IMR-90 (cell line): ENCODE data around the gene ATP6V1F. TPM values are rescaled to one million over a fixed set of nuclear protein-coding genes. Genes with fewer than 3 reads are reported as not detected.

Source experiments
- ATAC-seq: fragments of 200-7000 bp; cut with Tn5 transposase; 2 replicates; pipeline ENCODE4 v1.9.1; 2020; ENCODE audit warnings: low read depth, mild to moderate bottlenecking, moderate library complexity
- BruUV-seq: library from RNA; stranded (reverse); fragments of 400-500 nt; replicated peaks from 2 replicates; lab custom pipeline; 2021; lab: Mats Ljungman, UMichigan
- CTCF ChIA-PET: fragments of 300-600 bp; formaldehyde crosslinking; extraction: SDS; loops from one replicate; lab custom pipeline; 2021; ENCODE audit warnings: antibody characterized with exemption; lab: Yijun Ruan, JAX
- POLR2A ChIA-PET: fragments of 300-600 bp; sonication (Branson Sonifier 250); formaldehyde crosslinking; loops from one replicate; lab custom pipeline; 2022; ENCODE audit warnings: antibody characterized with exemption; ENCODE audit not compliant: unreplicated experiment; lab: Charles Lee
- DNase-seq: peaks from one replicate; pipeline ENCODE4 v3.0.0; 2013
- H2AFZ ChIP-seq: replicated peaks from 2 replicates; pipeline ENCODE3; 2013; ENCODE audit warnings: low read length, mild to moderate bottlenecking; ENCODE audit not compliant: poor library complexity
- H2AK5ac ChIP-seq: 2 replicates; pipeline ENCODE4 v1.6.1; 2013; ENCODE audit warnings: low read depth, low read length, inconsistent platforms
- H2AK9ac ChIP-seq: replicated peaks from 2 replicates; pipeline ENCODE3; 2013; ENCODE audit warnings: mild to moderate bottlenecking, low read depth, low read length, moderate library complexity; ENCODE audit not compliant: poor library complexity
- H2BK120ac ChIP-seq: 2 replicates; pipeline ENCODE4 v1.6.1; 2013; ENCODE audit warnings: low read depth, low read length, inconsistent platforms
- H2BK15ac ChIP-seq: 3 replicates; pipeline ENCODE4 v1.6.1; 2013; ENCODE audit warnings: low read depth, low read length, inconsistent platforms
- H2BK20ac ChIP-seq: 2 replicates; pipeline ENCODE4 v1.6.1; 2013; ENCODE audit warnings: low read depth, mild to moderate bottlenecking, inconsistent platforms, low read length, moderate library complexity
- H2BK5ac ChIP-seq: 2 replicates; pipeline ENCODE4 v1.6.1; 2013; ENCODE audit warnings: mild to moderate bottlenecking, low read depth, low read length, inconsistent platforms; ENCODE audit not compliant: poor library complexity, severe bottlenecking
- H3K14ac ChIP-seq: replicated peaks from 2 replicates; pipeline ENCODE4 v1.6.1; 2013; ENCODE audit warnings: low read depth, low read length, inconsistent platforms
- H3K18ac ChIP-seq: 2 replicates; pipeline ENCODE4 v1.6.1; 2013; ENCODE audit warnings: low read depth, low read length, control low read depth
- H3K23ac ChIP-seq: 2 replicates; pipeline ENCODE4 v1.6.1; 2013; ENCODE audit warnings: low read depth, low read length, inconsistent platforms
- H3K27ac ChIP-seq: 2 replicates; pipeline ENCODE4 v1.5.1; 2013; ENCODE audit warnings: mild to moderate bottlenecking, control low read depth, low read length; ENCODE audit not compliant: insufficient read depth
- H3K27me3 ChIP-seq: 2 replicates; pipeline ENCODE4 v1.6.1; 2013; ENCODE audit warnings: low read length; ENCODE audit not compliant: control insufficient read depth, insufficient read depth
- H3K36me3 ChIP-seq: 2 replicates; pipeline ENCODE4 v1.6.1; 2013; ENCODE audit warnings: low read length, mixed read lengths; ENCODE audit not compliant: control insufficient read depth, insufficient read depth
- H3K4ac ChIP-seq: 2 replicates; pipeline ENCODE4 v1.6.1; 2013; ENCODE audit warnings: low read depth, low read length, inconsistent platforms
- H3K4me1 ChIP-seq: 2 replicates; pipeline ENCODE4 v1.6.1; 2013; ENCODE audit warnings: low read length, mixed read lengths; ENCODE audit not compliant: control insufficient read depth, insufficient read depth
- H3K4me2 ChIP-seq: 2 replicates; pipeline ENCODE4 v1.6.1; 2013; ENCODE audit warnings: low read depth, mild to moderate bottlenecking, control low read depth, low read length, moderate library complexity
- H3K4me3 ChIP-seq: 2 replicates; pipeline ENCODE4 v1.5.1; 2013; ENCODE audit warnings: low read depth, mild to moderate bottlenecking, control low read depth, low read length, moderate library complexity; ENCODE audit not compliant: insufficient read depth
- H3K56ac ChIP-seq: 2 replicates; pipeline ENCODE4 v1.6.1; 2013; ENCODE audit warnings: low read length, inconsistent platforms; ENCODE audit not compliant: insufficient read depth; ENCODE audit errors: extremely low read depth
- H3K79me1 ChIP-seq, 2 experiments: 2 replicates each; pipeline ENCODE4 v1.6.1; 2013; ENCODE audit warnings: low read length in 2 of 2, inconsistent platforms in 1 of 2, low read depth in 1 of 2
- H3K9ac ChIP-seq: 2 replicates; pipeline ENCODE4 v1.6.1; 2013; ENCODE audit warnings: low read depth, low read length, control low read depth
- H3K9me1 ChIP-seq: 2 replicates; pipeline ENCODE4 v1.6.1; 2013; ENCODE audit warnings: low read length, inconsistent platforms; ENCODE audit not compliant: insufficient read depth
- H3K9me3 ChIP-seq: 2 replicates; pipeline ENCODE4 v1.6.1; 2013; ENCODE audit warnings: low read length; ENCODE audit not compliant: control insufficient read depth, insufficient read depth
- H4K20me1 ChIP-seq: 2 replicates; pipeline ENCODE4 v1.6.1; 2013; ENCODE audit warnings: low read length, inconsistent platforms; ENCODE audit not compliant: insufficient read depth
- H4K5ac ChIP-seq: 2 replicates; pipeline ENCODE4 v1.6.1; 2013; ENCODE audit warnings: mild to moderate bottlenecking, low read depth, low read length, control low read depth
- H4K8ac ChIP-seq, 2 experiments: 2 replicates each; pipeline ENCODE4 v1.6.1; 2013; ENCODE audit warnings: low read depth in 2 of 2, low read length in 2 of 2, control low read depth in 1 of 2, inconsistent platforms in 1 of 2
- H4K91ac ChIP-seq: 2 replicates; pipeline ENCODE4 v1.6.1; 2013; ENCODE audit warnings: low read depth, low read length, inconsistent platforms; ENCODE audit not compliant: insufficient read depth
- BHLHE40 ChIP-seq: fragments of 150-350 bp; IDR thresholded peaks from 2 replicates; pipeline ENCODE4 v1.6.1; 2016; ENCODE audit warnings: mild to moderate bottlenecking, low read depth, low read length
- CEBPB ChIP-seq: IDR thresholded peaks from 2 replicates; pipeline ENCODE4 v1.6.1; 2012; ENCODE audit warnings: low read depth, low read length, improper control_type of control experiment
- CHD1 ChIP-seq: IDR thresholded peaks from 2 replicates; pipeline ENCODE4 v1.6.1; 2012; ENCODE audit warnings: low read depth, low read length, improper control_type of control experiment
- FOS ChIP-seq: fragments of 150-350 bp; IDR thresholded peaks from 2 replicates; pipeline ENCODE4 v1.6.1; 2016; ENCODE audit warnings: low read depth, low read length
- MAZ ChIP-seq: IDR thresholded peaks from 2 replicates; pipeline ENCODE4 v1.6.1; 2012; ENCODE audit warnings: low read depth, mild to moderate bottlenecking, low read length, improper control_type of control experiment, moderate library complexity, borderline replicate concordance
- NFE2L2 ChIP-seq: fragments of 150-350 bp; IDR thresholded peaks from 2 replicates; pipeline ENCODE4 v1.6.1; 2016; ENCODE audit warnings: low read depth, mild to moderate bottlenecking, low read length
- POLR2A ChIP-seq: IDR thresholded peaks from 2 replicates; pipeline ENCODE4 v1.6.1; 2012; ENCODE audit warnings: mild to moderate bottlenecking, low read depth, low read length
- RAD21 ChIP-seq: IDR thresholded peaks from 2 replicates; pipeline ENCODE4 v1.6.1; 2012; ENCODE audit warnings: low read length, improper control_type of control experiment
- RCOR1 ChIP-seq: IDR thresholded peaks from 2 replicates; pipeline ENCODE4 v1.6.1; 2012; ENCODE audit warnings: mild to moderate bottlenecking, low read length, improper control_type of control experiment; ENCODE audit not compliant: insufficient replicate concordance
- RFX5 ChIP-seq: IDR thresholded peaks from 2 replicates; pipeline ENCODE4 v1.8.0; 2012; ENCODE audit warnings: low read depth, mild to moderate bottlenecking, low read length, moderate library complexity
- SMC3 ChIP-seq: fragments of 150-350 bp; IDR thresholded peaks from 2 replicates; pipeline ENCODE4 v1.6.1; 2016; ENCODE audit warnings: low read depth, mild to moderate bottlenecking, antibody characterized with exemption, low read length, moderate library complexity
- WGBS, 2 experiments: methylation state at CpG; one replicate each; pipeline versions ENCODE4 v1.1.5 to v1.1.7; 2013; ENCODE audit warnings: missing lambda C conversion rate in 2 of 2; ENCODE audit not compliant: insufficient read length in 1 of 2; ENCODE audit errors: extremely low coverage in 2 of 2; 5-methylcytosine and 5-hydroxymethylcytosine counted together
- dilution Hi-C: fragments of 300-500 bp; cut with HindIII; formaldehyde crosslinking; loops from one replicate; pipeline ENCODE4 v1.14.3; 2018; ENCODE audit warnings: low sequenced_read_pairs; ENCODE audit not compliant: unreplicated experiment
- in situ Hi-C: fragments of 300-500 bp; cut with MboI; formaldehyde crosslinking; loops from 3 replicates; pipeline ENCODE4 v1.14.3; 2019; ENCODE audit warnings: low sequenced_read_pairs, inconsistent platforms, mixed read lengths
- intact Hi-C: fragments of 100-400 bp; cut with micrococcal nuclease; formaldehyde crosslinking; loops from 2 replicates; pipeline ENCODE4 v1.10.0; 2022
- polyA plus RNA-seq, 3 experiments: library from polyadenylated mRNA; depleted of rRNA; stranded (reverse); fragments of >200 nt; gene quantifications; 2 replicates each; pipeline ENCODE4 v1.2.3, GENCODE V29; 2012; ENCODE audit warnings: low replicate concordance in 1 of 3
- total RNA-seq: library from RNA; depleted of rRNA; stranded (reverse); fragments of >200 nt; gene quantifications from 2 replicates; pipeline ENCODE4 v1.2.3, GENCODE V29; 2012
- TF ChIP-seq, protein P1 (sequence below): conservative IDR thresholded peaks from 2 replicates; pipeline ENCODE4 v1.5.1; 2012; ENCODE audit warnings: mild to moderate bottlenecking, low read depth, low read length, improper control_type of control experiment
- TF ChIP-seq, protein P2 (sequence below): fragments of 150-350 bp; IDR thresholded peaks from 2 replicates; pipeline ENCODE4 v1.6.1; 2017; ENCODE audit warnings: mild to moderate bottlenecking, antibody characterized with exemption, low read length, low read depth
- TF ChIP-seq, protein P3 (sequence below): fragments of 150-350 bp; IDR thresholded peaks from 2 replicates; pipeline ENCODE4 v1.6.1; 2016; ENCODE audit warnings: low read depth, mild to moderate bottlenecking, low read length, moderate library complexity, borderline replicate concordance

Gene ATP6V1F
- total and polyA plus RNA-seq, 2 of the 4 experiments (the other 2 are of a cell fraction), result 104 to 321 TPM

DNA sequence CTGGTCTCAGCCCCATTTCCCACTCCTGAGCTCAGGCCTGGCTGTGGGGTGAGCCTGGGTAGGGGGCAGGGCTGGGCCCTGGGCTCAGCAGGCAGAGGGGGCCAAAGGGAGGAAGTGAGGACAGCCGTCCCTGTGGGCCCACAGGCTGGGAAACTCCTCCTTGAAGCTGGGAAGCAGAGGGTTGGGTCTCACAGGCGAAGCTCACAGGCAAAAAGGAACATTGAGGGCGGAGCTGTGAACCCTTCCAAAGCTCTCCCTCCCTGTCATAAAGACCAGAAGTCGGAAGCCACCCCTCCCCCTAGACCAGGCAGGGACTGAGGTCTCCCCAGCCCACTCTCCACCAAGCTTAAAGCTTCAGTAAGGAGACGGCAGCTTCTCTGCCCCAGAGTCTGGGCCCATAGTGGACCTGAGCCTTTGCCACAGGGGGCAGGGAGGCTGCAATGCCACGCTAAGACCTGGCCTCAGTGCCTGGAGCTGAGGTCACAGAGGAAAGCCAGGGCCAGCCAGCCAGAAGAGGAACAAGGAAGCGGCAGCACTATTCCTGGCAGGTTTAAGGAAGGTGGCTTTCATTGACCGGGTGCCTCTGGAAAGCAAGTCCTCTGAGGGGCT, 48.9 kb downstream of the ATP6V1F start:
- Histone ChIP-seq H3K79me1 (no peaks in the 10 kb centered on the region), H3K4me1 (peaks cover 2% of the 10 kb centered on the region; the same call in 1 of the 2 replicates), H3K56ac (no peak overlapping the region), H3K9me3 (no peaks in the 10 kb centered on the region; the same call in 1 of the 2 replicates), H3K9ac (no peak overlapping the region), H4K91ac (no peak overlapping the region), H2BK15ac (no peak overlapping the region), H3K14ac (no peak overlapping the region), H2BK120ac (no peak overlapping the region), H2AK5ac (no peak overlapping the region), H2AK9ac (no peak overlapping the region), H3K18ac (no peak overlapping the region), H3K4me3 (no peak overlapping the region), H3K9me1 (no peaks in the 10 kb centered on the region), H2BK20ac (no peak overlapping the region), H3K23ac (no peak overlapping the region), H4K20me1 (0 out of 2 replicates have a peak, but pooled peaks cover 2% of the 10 kb centered on the region), H3K4ac (no peak overlapping the region), H3K27ac (no peak overlapping the region), H2AFZ (no peak overlapping the region), H4K8ac (no peak overlapping the region), H4K5ac (no peak overlapping the region), H3K36me3 (no peaks in the 10 kb centered on the region), H3K27me3 (peaks cover 76% of the 10 kb centered on the region), H2BK5ac (no peak overlapping the region), H3K4me2 (no peak overlapping the region)
- BruUV-seq, result no TSS peak
- no peak for ATAC-seq
- ChIA-PET CTCF (interaction anchor here (1.4 kb wide), 1 partner anchor 28 kb away, joined by 4 read pairs; no protein-coding TSS in a partner anchor), POLR2A (no interaction called here)
- TF ChIP-seq RFX5 (no peak), CHD1 (no peak), FOS (no peak), RCOR1 (no peak), SMC3 (no peak), POLR2A (no peak), BHLHE40 (no peak), RAD21 (no peak), CEBPB (no peak), NFE2L2 (no peak), MAZ (no peak)
- TF ChIP-seq, protein P1, sequence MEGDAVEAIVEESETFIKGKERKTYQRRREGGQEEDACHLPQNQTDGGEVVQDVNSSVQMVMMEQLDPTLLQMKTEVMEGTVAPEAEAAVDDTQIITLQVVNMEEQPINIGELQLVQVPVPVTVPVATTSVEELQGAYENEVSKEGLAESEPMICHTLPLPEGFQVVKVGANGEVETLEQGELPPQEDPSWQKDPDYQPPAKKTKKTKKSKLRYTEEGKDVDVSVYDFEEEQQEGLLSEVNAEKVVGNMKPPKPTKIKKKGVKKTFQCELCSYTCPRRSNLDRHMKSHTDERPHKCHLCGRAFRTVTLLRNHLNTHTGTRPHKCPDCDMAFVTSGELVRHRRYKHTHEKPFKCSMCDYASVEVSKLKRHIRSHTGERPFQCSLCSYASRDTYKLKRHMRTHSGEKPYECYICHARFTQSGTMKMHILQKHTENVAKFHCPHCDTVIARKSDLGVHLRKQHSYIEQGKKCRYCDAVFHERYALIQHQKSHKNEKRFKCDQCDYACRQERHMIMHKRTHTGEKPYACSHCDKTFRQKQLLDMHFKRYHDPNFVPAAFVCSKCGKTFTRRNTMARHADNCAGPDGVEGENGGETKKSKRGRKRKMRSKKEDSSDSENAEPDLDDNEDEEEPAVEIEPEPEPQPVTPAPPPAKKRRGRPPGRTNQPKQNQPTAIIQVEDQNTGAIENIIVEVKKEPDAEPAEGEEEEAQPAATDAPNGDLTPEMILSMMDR, result no peak
- TF ChIP-seq, protein P2, sequence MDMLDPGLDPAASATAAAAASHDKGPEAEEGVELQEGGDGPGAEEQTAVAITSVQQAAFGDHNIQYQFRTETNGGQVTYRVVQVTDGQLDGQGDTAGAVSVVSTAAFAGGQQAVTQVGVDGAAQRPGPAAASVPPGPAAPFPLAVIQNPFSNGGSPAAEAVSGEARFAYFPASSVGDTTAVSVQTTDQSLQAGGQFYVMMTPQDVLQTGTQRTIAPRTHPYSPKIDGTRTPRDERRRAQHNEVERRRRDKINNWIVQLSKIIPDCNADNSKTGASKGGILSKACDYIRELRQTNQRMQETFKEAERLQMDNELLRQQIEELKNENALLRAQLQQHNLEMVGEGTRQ, result no peak
- TF ChIP-seq, protein P3, sequence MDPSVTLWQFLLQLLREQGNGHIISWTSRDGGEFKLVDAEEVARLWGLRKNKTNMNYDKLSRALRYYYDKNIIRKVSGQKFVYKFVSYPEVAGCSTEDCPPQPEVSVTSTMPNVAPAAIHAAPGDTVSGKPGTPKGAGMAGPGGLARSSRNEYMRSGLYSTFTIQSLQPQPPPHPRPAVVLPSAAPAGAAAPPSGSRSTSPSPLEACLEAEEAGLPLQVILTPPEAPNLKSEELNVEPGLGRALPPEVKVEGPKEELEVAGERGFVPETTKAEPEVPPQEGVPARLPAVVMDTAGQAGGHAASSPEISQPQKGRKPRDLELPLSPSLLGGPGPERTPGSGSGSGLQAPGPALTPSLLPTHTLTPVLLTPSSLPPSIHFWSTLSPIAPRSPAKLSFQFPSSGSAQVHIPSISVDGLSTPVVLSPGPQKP, result no peak
- in situ Hi-C loops, result no loop called here
- dilution Hi-C loops, result no loop called here
- DNase-seq, result no peak
- intact Hi-C loops, result no loop called here
- 44% methylated on average over 5 of the region's 8 CpGs; no CpG with 5 or more reads in 1 of the 2 experiments for WGBS, 2 experiments
